Caco-2 (cell line): ENCODE data around the gene ANKRD52. TPM values are rescaled to one million over a fixed set of nuclear protein-coding genes. Genes with fewer than 3 reads are reported as not detected.
"Not testable (repeated sequence)": the region's sequence is repeated elsewhere in the genome, so short reads cannot be mapped to it uniquely, and the experiment has no call there.

Source experiments
- BruUV-seq: library from RNA; stranded (reverse); fragments of 400-500 nt; replicated peaks from 2 replicates; lab custom pipeline; 2021; lab: Mats Ljungman, UMichigan
- CTCF ChIA-PET: fragments of 300-600 bp; sonication (Branson Sonifier 250); formaldehyde crosslinking; loops from one replicate; lab custom pipeline; 2022; ENCODE audit warnings: antibody characterized with exemption; lab: Charles Lee
- POLR2A ChIA-PET: fragments of 300-600 bp; sonication (Branson Sonifier 250); formaldehyde crosslinking; loops from one replicate; lab custom pipeline; 2022; ENCODE audit warnings: antibody characterized with exemption; lab: Charles Lee
- DNase-seq, 2 experiments: peaks; one replicate each; pipeline versions ENCODE4 v3.0.0 to v3.0.0-alpha.2; 2020 to 2022
- H3K27me3 ChIP-seq: replicated peaks from 2 replicates; pipeline ENCODE4 v1.6.0; 2011; ENCODE audit warnings: low read length; ENCODE audit not compliant: control insufficient read depth, insufficient read depth
- H3K36me3 ChIP-seq: 2 replicates; pipeline ENCODE4 v1.5.1; 2011; ENCODE audit warnings: low read length; ENCODE audit not compliant: control insufficient read depth, insufficient read depth
- H3K4me1 ChIP-seq: fragments of 250-450 bp; sonication (Bioruptor Pico); 2 replicates; pipeline ENCODE4 v1.5.1; 2020; ENCODE audit warnings: mild to moderate bottlenecking
- H3K4me3 ChIP-seq: 2 replicates; pipeline ENCODE4 v1.5.1; 2011; ENCODE audit warnings: low read depth, mild to moderate bottlenecking, control low read depth, low read length
- H3K9me3 ChIP-seq: fragments of 250-450 bp; sonication (Bioruptor Pico); 2 replicates; pipeline ENCODE4 v1.5.1; 2020; ENCODE audit warnings: mild to moderate bottlenecking, moderate library complexity
- H3K27ac Mint-ChIP-seq: one replicate; pipeline ENCODE4 v1.8.0; 2022; ENCODE audit warnings: mixed read lengths; ENCODE audit not compliant: unreplicated experiment
- H3K27me3 Mint-ChIP-seq: one replicate; pipeline ENCODE4 v1.8.0; 2022; ENCODE audit warnings: mixed read lengths; ENCODE audit not compliant: insufficient read depth, unreplicated experiment
- H3K36me3 Mint-ChIP-seq: one replicate; pipeline ENCODE4 v1.8.0; 2022; ENCODE audit warnings: mild to moderate bottlenecking, mixed read lengths; ENCODE audit not compliant: insufficient read depth, unreplicated experiment
- H3K4me1 Mint-ChIP-seq: one replicate; pipeline ENCODE4 v1.8.0; 2022; ENCODE audit warnings: low read depth, mixed read lengths; ENCODE audit not compliant: unreplicated experiment
- H3K4me3 Mint-ChIP-seq: one replicate; pipeline ENCODE4 v1.8.0; 2022; ENCODE audit warnings: mild to moderate bottlenecking, moderate library complexity, mixed read lengths; ENCODE audit not compliant: unreplicated experiment
- H3K9me3 Mint-ChIP-seq: one replicate; pipeline ENCODE4 v1.8.0; 2022; ENCODE audit warnings: mixed read lengths; ENCODE audit not compliant: unreplicated experiment
- intact Hi-C: fragments of 100-400 bp; cut with micrococcal nuclease; formaldehyde crosslinking; loops from one replicate; pipeline ENCODE4 v1.10.0; 2022; ENCODE audit not compliant: unreplicated experiment
- total RNA-seq: library from RNA; stranded (reverse); gene quantifications from 2 replicates; pipeline ENCODE4 v1.2.3, GENCODE V29; 2022
- TF ChIP-seq, protein P1 (sequence below), 2 experiments: fragments of 200-600 bp in 1 of 2; IDR thresholded peaks; 1 replicate in 1 of 2; 2 replicates in 1 of 2; pipeline versions ENCODE4 v1.5.1 to v1.8.0; 2011 to 2022; ENCODE audit warnings: antibody characterized with exemption in 1 of 2, control low read depth in 1 of 2, inconsistent platforms in 1 of 2, low read depth in 1 of 2, low read length in 1 of 2, mild to moderate bottlenecking in 1 of 2, moderate library complexity in 1 of 2; ENCODE audit not compliant: insufficient read depth in 1 of 2, severe bottlenecking in 1 of 2, unreplicated experiment in 1 of 2

The ANKRD52 gene
- total RNA-seq, 1 experiment from 2014 or later: 34.6 TPM

DNA sequence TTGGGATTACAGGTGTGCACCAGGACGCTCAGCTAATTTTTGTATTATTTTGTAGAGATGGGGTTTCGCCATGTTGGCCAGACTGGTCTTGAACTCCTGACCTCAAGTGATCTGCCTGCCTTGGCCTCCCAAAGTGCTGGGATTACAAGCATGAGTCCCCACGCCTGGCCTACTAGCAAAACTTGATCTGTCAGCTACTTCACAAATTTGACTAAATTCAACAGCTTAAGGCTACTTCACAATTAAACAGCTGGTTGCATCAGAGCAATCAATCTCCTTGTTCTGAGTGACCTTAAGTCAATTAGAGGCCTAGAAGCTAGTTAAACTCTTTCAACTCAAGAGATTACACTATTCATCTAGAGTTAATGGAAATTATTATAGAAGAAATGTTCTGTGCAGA lies 20.7 kb upstream of the ANKRD52 start:
- H3K4me1 Mint-ChIP-seq: no peaks in the 10 kb centered on the region
- Histone ChIP-seq H3K36me3 (peaks cover 1% of the 10 kb centered on the region), H3K27me3 (no peaks in the 10 kb centered on the region), H3K4me1 (no peaks in the 10 kb centered on the region), H3K4me3 (no peak overlapping the region), H3K9me3 (no peaks in the 10 kb centered on the region)
- no peak for DNase-seq
- intact Hi-C loops: no loop called here
- no peaks in the 10 kb centered on the region for H3K9me3 Mint-ChIP-seq
- CTCF ChIA-PET: no interaction called here
- BruUV-seq: no TSS peak
- H3K27ac Mint-ChIP-seq: no peak overlapping the region
- H3K4me3 Mint-ChIP-seq: no peak overlapping the region
- peaks cover 90% of the 10 kb centered on the region for H3K36me3 Mint-ChIP-seq
- POLR2A ChIA-PET: interaction anchor here (0.6 kb wide), 1 partner anchor 151 kb away, joined by 7 read pairs; no protein-coding TSS in a partner anchor
- TF ChIP-seq, protein P1, sequence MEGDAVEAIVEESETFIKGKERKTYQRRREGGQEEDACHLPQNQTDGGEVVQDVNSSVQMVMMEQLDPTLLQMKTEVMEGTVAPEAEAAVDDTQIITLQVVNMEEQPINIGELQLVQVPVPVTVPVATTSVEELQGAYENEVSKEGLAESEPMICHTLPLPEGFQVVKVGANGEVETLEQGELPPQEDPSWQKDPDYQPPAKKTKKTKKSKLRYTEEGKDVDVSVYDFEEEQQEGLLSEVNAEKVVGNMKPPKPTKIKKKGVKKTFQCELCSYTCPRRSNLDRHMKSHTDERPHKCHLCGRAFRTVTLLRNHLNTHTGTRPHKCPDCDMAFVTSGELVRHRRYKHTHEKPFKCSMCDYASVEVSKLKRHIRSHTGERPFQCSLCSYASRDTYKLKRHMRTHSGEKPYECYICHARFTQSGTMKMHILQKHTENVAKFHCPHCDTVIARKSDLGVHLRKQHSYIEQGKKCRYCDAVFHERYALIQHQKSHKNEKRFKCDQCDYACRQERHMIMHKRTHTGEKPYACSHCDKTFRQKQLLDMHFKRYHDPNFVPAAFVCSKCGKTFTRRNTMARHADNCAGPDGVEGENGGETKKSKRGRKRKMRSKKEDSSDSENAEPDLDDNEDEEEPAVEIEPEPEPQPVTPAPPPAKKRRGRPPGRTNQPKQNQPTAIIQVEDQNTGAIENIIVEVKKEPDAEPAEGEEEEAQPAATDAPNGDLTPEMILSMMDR (IDR thresholded peaks at IDR 0.05; ENCODE audit: insufficient read depth in 1 of 2, low read depth in 1 of 2, low read length in 1 of 2, severe bottlenecking in 1 of 2, unreplicated experiment in 1 of 2): no peak
- H3K27me3 Mint-ChIP-seq: no peaks in the 10 kb centered on the region

DNA sequence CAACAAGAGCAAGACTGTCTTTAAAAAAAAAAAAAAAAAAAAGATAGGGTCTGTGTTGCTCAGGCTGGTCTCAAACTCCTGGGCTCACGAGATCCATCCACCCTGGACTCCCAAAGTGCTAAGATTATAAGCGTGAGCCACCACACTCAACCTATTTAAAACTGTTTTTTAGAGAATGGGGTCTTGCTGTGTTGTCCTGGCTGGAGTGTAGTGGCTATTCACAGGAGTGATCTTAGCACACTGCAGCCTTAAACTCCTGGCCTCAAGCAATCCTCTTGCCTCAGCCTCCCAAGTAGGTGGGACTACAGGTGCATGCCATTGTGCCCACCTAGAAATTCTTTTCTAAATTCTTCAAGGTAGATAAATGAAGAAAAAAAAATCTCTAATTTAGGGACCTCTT lies 16.1 kb upstream of the ANKRD52 start:
- Mint-ChIP-seq H3K27me3 (no peaks in the 10 kb centered on the region), H3K4me1 (no peaks in the 10 kb centered on the region), H3K36me3 (peaks cover 88% of the 10 kb centered on the region), H3K9me3 (no peaks in the 10 kb centered on the region), H3K27ac (no peak overlapping the region), H3K4me3 (no peak overlapping the region)
- no TSS peak for BruUV-seq
- POLR2A ChIA-PET: interaction anchor here (0.7 kb wide), 1 partner anchor 17 kb away, joined by 3 read pairs; no protein-coding TSS in a partner anchor
- no peaks in the 10 kb centered on the region for H3K27me3 ChIP-seq
- intact Hi-C loops: loop anchor here (5.0 kb wide), 1 partner anchor 82 kb away; no protein-coding TSS in a partner anchor
- H3K36me3 ChIP-seq: no peaks in the 10 kb centered on the region; the same call in none of the 2 replicates
- TF ChIP-seq, protein P1 (IDR thresholded peaks at IDR 0.05; ENCODE audit: insufficient read depth in 1 of 2, low read depth in 1 of 2, low read length in 1 of 2, severe bottlenecking in 1 of 2, unreplicated experiment in 1 of 2): no peak
- CTCF ChIA-PET: no interaction called here
- no peaks in the 10 kb centered on the region for H3K9me3 ChIP-seq
- DNase-seq: no peak
- H3K4me1 ChIP-seq: no peaks in the 10 kb centered on the region
- H3K4me3 ChIP-seq: no peak overlapping the region

DNA sequence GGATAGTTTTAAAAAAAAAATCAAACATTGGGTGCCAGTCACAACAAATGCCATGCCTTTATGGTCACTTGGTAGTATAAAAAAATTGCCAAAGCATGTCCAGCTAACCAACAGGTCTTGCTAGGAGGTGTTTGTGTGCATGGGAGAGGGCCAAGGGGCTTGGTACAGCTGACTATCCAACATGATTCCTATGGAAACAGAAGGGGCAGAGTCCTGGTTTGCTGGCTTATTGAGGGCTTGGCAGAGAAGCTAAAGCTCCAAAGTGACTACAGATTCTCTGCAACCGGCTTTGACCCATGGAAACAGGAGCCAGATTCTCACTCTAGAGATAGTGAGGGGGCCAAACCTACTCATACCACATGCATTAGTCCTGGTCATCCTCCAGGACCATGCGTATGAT lies 14.3 kb upstream of the ANKRD52 start:
- H3K36me3 ChIP-seq, DNase-seq, H3K4me1 ChIP-seq, H3K9me3 ChIP-seq, H3K4me3 Mint-ChIP-seq, H3K9me3 Mint-ChIP-seq, H3K27me3 Mint-ChIP-seq, CTCF ChIA-PET, POLR2A ChIA-PET, H3K4me3 ChIP-seq, H3K27me3 ChIP-seq, H3K4me1 Mint-ChIP-seq, H3K27ac Mint-ChIP-seq: not testable (repeated sequence)
- TSS peak; percentile 61 for BruUV-seq
- peaks cover 76% of the 10 kb centered on the region for H3K36me3 Mint-ChIP-seq
- intact Hi-C loops: loop anchor here (5.0 kb wide), 1 partner anchor 80 kb away; no protein-coding TSS in a partner anchor
